T-helper 17 cell (primary cell): Measurements from ENCODE around the gene CDH4. TPM values are rescaled to one million over a fixed set of nuclear protein-coding genes. Genes with fewer than 3 reads are reported as not detected.

Source experiments
- ATAC-seq: fragments of 150-1000 bp; cut with Tn5 transposase; 2 replicates; pipeline ENCODE4 v1.10.0; 2021; ENCODE audit warnings: mild to moderate bottlenecking, moderate library complexity
- DNase-seq, 3 donors: peaks; one replicate each; pipeline versions ENCODE4 v3.0.0 to v3.0.0-alpha.2; 2020 to 2021
- H3K9me3 ChIP-seq: one replicate; pipeline ENCODE4 v1.7.0; 2013; ENCODE audit warnings: low read length, mild to moderate bottlenecking; ENCODE audit not compliant: control insufficient read depth, poor library complexity, severe bottlenecking
- H3K27ac Mint-ChIP-seq: one replicate; pipeline ENCODE4 v1.8.0; 2022; ENCODE audit warnings: mild to moderate bottlenecking, moderate library complexity, mixed read lengths
- H3K27me3 Mint-ChIP-seq: one replicate; pipeline ENCODE4 v1.8.0; 2022; ENCODE audit warnings: mixed read lengths
- H3K36me3 Mint-ChIP-seq: one replicate; pipeline ENCODE4 v1.8.0; 2022; ENCODE audit warnings: low read depth, mixed read lengths
- H3K4me1 Mint-ChIP-seq: one replicate; pipeline ENCODE4 v1.8.0; 2022; ENCODE audit warnings: mild to moderate bottlenecking, mixed read lengths
- H3K4me3 Mint-ChIP-seq: one replicate; pipeline ENCODE4 v1.8.0; 2022; ENCODE audit warnings: mild to moderate bottlenecking, moderate library complexity, mixed read lengths
- total RNA-seq, 4 donors: library from RNA in 2 of 4; stranded (reverse) in 2 of 4; gene quantifications; one replicate each; pipeline ENCODE4 v1.2.3 and lab custom pipeline; 2022 to 2026

The CDH4 gene
- total RNA-seq, 2 donors from 2014 or later: 0.55 to 0.67 TPM

GRCh38 chr20:61513124-61514017 is 261.3 kb downstream of the CDH4 start:
- H3K36me3 Mint-ChIP-seq: no peaks in the 10 kb centered on the region
- H3K4me3 Mint-ChIP-seq: no peak overlapping the region
- no peak overlapping the region for H3K27ac Mint-ChIP-seq
- peaks cover 3% of the 10 kb centered on the region for H3K4me1 Mint-ChIP-seq
- ATAC-seq (no peak), DNase-seq (no peak)
- H3K27me3 Mint-ChIP-seq: peaks cover 9% of the 10 kb centered on the region
- H3K9me3 ChIP-seq: no peaks in the 10 kb centered on the region

- DNase-seq: no peak
- Mint-ChIP-seq H3K4me1 (peaks cover 3% of the 10 kb centered on the region), H3K27me3 (peaks cover 8% of the 10 kb centered on the region), H3K36me3 (peaks cover 3% of the 10 kb centered on the region), H3K4me3 (no peak overlapping the region), H3K27ac (no peak overlapping the region)
- no peak for ATAC-seq
- no peaks in the 10 kb centered on the region for H3K9me3 ChIP-seq
Observed at GRCh38 chr20:61514018-61514365, 261.9 kb downstream of the CDH4 start.

- no peak overlapping the region for H3K4me3 Mint-ChIP-seq
- peaks cover 4% of the 10 kb centered on the region for H3K27me3 Mint-ChIP-seq
- no peaks in the 10 kb centered on the region for H3K4me1 Mint-ChIP-seq
- H3K9me3 ChIP-seq: no peaks in the 10 kb centered on the region
- H3K27ac Mint-ChIP-seq: no peak overlapping the region
- ATAC-seq: no peak
- no peak for DNase-seq
- peaks cover 3% of the 10 kb centered on the region for H3K36me3 Mint-ChIP-seq
Observed at GRCh38 chr20:61514396-61514795, 262.3 kb downstream of the CDH4 start.

- no peak overlapping the region for H3K4me3 Mint-ChIP-seq
- DNase-seq: no peak
- no peak overlapping the region for H3K27ac Mint-ChIP-seq
Observed at GRCh38 chr20:61514805-61515505, 262.9 kb downstream of the CDH4 start.

GRCh38 chr20:61515922-61516321 is 263.9 kb downstream of the CDH4 start:
- no peak overlapping the region for H3K4me3 Mint-ChIP-seq
- H3K27me3 Mint-ChIP-seq: no peaks in the 10 kb centered on the region
- DNase-seq: no peak
- peaks cover 3% of the 10 kb centered on the region for H3K36me3 Mint-ChIP-seq
- no peaks in the 10 kb centered on the region for H3K4me1 Mint-ChIP-seq
- H3K27ac Mint-ChIP-seq: no peak overlapping the region
- H3K9me3 ChIP-seq: no peaks in the 10 kb centered on the region
- no peak for ATAC-seq

More at GRCh38 chr20:61514805-61515505, 262.9 kb downstream of the CDH4 start:
- Mint-ChIP-seq H3K36me3 (peaks cover 3% of the 10 kb centered on the region), H3K4me1 (no peaks in the 10 kb centered on the region), H3K27me3 (no peaks in the 10 kb centered on the region)
- ATAC-seq: no peak
- no peaks in the 10 kb centered on the region for H3K9me3 ChIP-seq

GRCh38 chr20:61516346-61517208 is 264.5 kb downstream of the CDH4 start:
- no peak for ATAC-seq
- Mint-ChIP-seq H3K27me3 (no peaks in the 10 kb centered on the region), H3K27ac (no peak overlapping the region), H3K4me3 (no peak overlapping the region), H3K36me3 (peaks cover 3% of the 10 kb centered on the region), H3K4me1 (no peaks in the 10 kb centered on the region)
- H3K9me3 ChIP-seq: no peaks in the 10 kb centered on the region
- no peak for DNase-seq

- no peak overlapping the region for H3K4me3 Mint-ChIP-seq
- H3K9me3 ChIP-seq: no peaks in the 10 kb centered on the region
Observed at GRCh38 chr20:61517419-61517818, 265.4 kb downstream of the CDH4 start.

GRCh38 chr20:61518424-61518951 is 266.4 kb downstream of the CDH4 start:
- peaks cover 3% of the 10 kb centered on the region for H3K36me3 Mint-ChIP-seq
- no peak for DNase-seq
- H3K27me3 Mint-ChIP-seq: no peaks in the 10 kb centered on the region
- no peak overlapping the region for H3K4me3 Mint-ChIP-seq
- H3K4me1 Mint-ChIP-seq: no peaks in the 10 kb centered on the region
- no peak overlapping the region for H3K27ac Mint-ChIP-seq
- no peaks in the 10 kb centered on the region for H3K9me3 ChIP-seq
- no peak for ATAC-seq

More at GRCh38 chr20:61517419-61517818, 265.4 kb downstream of the CDH4 start:
- no peak for DNase-seq
- no peak for ATAC-seq
- no peaks in the 10 kb centered on the region for H3K4me1 Mint-ChIP-seq
- peaks cover 3% of the 10 kb centered on the region for H3K36me3 Mint-ChIP-seq
- no peaks in the 10 kb centered on the region for H3K27me3 Mint-ChIP-seq
- no peak overlapping the region for H3K27ac Mint-ChIP-seq

GRCh38 chr20:61519488-61519887 is 267.4 kb downstream of the CDH4 start:
- Mint-ChIP-seq H3K27me3 (no peaks in the 10 kb centered on the region), H3K27ac (no peak overlapping the region)

GRCh38 chr20:61520076-61520892 is 268.2 kb downstream of the CDH4 start:
- ATAC-seq: no peak
- H3K4me3 Mint-ChIP-seq: no peak overlapping the region
- no peak for DNase-seq
- no peaks in the 10 kb centered on the region for H3K4me1 Mint-ChIP-seq
- H3K27me3 Mint-ChIP-seq: no peaks in the 10 kb centered on the region
- no peak overlapping the region for H3K27ac Mint-ChIP-seq
- H3K9me3 ChIP-seq: no peaks in the 10 kb centered on the region
- peaks cover 3% of the 10 kb centered on the region for H3K36me3 Mint-ChIP-seq

More at GRCh38 chr20:61519488-61519887, 267.4 kb downstream of the CDH4 start:
- Mint-ChIP-seq H3K4me1 (no peaks in the 10 kb centered on the region), H3K36me3 (peaks cover 3% of the 10 kb centered on the region), H3K4me3 (no peak overlapping the region)
- no peak for ATAC-seq
- DNase-seq: no peak
- no peaks in the 10 kb centered on the region for H3K9me3 ChIP-seq

GRCh38 chr20:61520893-61521460 is 268.9 kb downstream of the CDH4 start:
- no peaks in the 10 kb centered on the region for H3K27me3 Mint-ChIP-seq
- H3K4me3 Mint-ChIP-seq: no peak overlapping the region
- peaks cover 3% of the 10 kb centered on the region for H3K36me3 Mint-ChIP-seq
- H3K27ac Mint-ChIP-seq: no peak overlapping the region
- DNase-seq (no peak), ATAC-seq (no peak)
- H3K9me3 ChIP-seq: no peaks in the 10 kb centered on the region
- no peaks in the 10 kb centered on the region for H3K4me1 Mint-ChIP-seq
